Epithelial cell of prostate (primary cell): ENCODE measurements around the gene FCHSD1.

Experiments used
- DNase-seq: peaks from one replicate; pipeline ENCODE4 v3.0.0-alpha.2; 2011; ENCODE audit warnings: low read depth, low spot score
- H3K27ac ChIP-seq: fragments of 450-650 bp; 2 replicates; pipeline ENCODE4 v1.5.1; 2017; ENCODE audit warnings: mild to moderate bottlenecking

FCHSD1 gene

DNA sequence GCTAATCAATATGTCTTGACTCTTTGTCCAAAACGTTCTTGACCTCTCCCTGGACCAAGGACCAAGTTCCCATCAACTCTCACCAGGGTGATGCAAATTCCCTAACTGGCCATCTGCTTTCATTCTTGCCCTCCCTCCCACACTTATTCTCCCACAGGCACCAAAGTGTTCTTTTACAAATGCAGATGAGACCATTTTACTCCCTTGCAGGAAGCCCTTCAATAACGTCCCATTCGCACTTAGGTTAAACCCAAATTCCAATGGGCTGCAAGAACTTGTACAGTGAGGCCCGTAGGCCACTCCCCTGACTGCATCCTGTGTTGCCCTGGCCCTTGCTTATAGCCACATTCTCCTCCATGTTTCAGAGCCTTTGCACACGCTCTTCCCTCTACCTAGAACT is 23.5 kb upstream of the FCHSD1 start:
- DNase-seq: no peak
- no peak overlapping the region for H3K27ac ChIP-seq

- no peak overlapping the region for H3K27ac ChIP-seq
- DNase-seq: no peak
Observed at GRCh38 chr5:141672841-141673813, 21.9 kb upstream of the FCHSD1 start.

DNA sequence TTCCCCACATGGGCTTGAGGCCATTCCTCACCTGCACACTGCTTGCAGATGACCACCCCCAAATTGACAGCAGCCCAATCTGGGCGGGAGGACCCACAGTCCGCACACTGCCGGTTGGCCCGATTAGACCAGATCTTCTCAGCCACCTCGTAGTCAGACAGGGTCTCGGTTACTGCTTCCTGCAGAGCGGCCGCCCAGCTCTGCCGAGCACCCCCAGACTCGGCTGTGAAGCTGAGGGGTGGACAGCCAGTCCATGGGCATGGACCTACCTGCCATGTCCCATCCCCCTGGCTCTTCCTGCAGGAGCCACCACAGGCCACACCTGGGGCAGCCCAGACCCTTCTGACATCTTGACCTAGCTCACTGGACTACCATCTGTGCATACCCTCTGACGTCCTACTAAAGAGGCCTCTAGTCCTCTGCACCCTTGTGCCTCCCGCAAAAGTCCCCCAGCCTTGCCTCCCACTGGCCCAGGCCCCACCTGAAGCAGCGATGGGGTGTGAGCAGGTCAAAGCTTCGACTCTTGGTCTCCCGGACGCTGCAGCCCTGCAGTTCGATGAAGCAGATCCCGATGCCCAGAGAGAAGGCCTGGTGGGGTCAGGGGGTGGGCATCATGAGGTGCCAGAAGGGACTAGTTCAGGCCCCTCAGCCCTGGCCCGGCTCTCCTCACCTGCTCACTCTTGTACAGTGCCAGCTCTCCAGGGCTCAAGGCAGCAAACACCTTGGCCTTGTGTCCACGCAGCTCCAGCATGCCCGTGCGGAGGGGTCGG is 21.0 kb upstream of the FCHSD1 start:
- H3K27ac ChIP-seq: no peak overlapping the region
- no peak for DNase-seq

GRCh38 chr5:141669520-141669919 is 18.3 kb upstream of the FCHSD1 start:
- no peak for DNase-seq
- H3K27ac ChIP-seq: no peak overlapping the region

DNA sequence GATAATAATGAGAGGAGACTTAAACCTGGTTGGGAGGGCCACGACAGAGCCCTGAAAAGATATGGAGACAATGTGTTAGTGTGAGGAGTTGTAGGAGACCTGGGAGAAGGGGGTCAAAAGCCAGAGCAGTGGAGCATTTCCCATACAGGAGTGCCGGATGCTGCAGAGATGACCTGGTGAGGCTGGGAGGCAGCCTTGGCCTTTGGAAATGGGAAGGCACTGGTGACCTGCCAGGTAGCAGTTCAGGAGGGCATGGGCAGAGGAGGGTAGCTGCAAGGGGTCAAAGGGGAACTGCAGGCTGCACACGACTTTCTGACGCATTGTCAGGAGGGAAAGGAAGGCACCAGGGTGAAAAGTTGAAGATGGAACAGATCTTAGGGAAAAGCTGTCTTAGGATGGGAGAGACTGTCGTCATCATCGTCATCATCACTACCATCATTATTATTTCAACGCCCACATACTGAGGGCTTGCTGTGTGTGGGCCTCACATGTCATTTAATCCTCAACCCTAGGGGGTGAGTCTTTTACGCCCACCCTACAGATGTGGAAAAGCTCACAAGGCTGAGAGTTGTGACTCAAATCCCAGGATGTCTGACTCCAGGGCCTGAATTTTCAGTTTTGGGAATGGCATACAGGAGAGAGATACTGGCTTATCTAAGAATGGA is 17.5 kb upstream of the FCHSD1 start:
- H3K27ac ChIP-seq: no peak overlapping the region
- DNase-seq: no peak

GRCh38 chr5:141665995-141666940 is 15.1 kb upstream of the FCHSD1 start:
- H3K27ac ChIP-seq: no peak overlapping the region
- DNase-seq: no peak

DNA sequence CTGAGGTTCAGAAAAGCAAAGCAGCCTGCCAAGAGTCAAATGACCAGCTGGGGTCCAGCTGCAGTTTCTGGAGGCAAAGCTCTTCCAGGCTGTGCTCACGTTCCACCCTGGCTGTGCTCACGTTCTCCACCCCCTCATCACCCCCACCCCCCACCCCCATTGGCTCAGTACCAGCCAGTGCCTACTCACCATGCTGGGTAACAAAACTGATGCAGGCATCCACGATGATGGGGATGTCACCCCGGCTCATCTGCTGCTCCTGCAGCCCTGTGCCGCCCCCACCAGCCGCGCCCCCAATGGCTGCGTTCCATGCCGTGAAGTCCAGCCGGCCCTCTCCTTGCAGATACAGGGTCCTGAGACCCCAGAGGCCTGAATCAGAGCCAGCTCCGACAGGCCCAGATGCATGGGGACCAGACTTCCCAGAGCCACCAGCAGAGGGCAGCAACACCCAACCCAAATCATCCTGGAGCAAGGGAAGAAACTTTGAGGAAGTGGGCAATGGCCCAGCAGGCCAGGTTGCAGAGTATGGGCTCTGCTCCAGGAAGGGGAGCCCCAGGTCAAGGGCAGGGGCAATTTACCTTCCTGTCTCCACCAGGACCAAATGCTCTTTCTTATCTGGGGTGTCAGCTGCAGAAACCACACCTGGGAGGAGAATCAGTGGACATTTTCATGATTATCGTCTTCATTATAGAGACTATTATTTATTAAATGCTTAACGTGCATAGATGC is 13.7 kb upstream of the FCHSD1 start:
- no peak for DNase-seq
- no peak overlapping the region for H3K27ac ChIP-seq

- H3K27ac ChIP-seq: no peak overlapping the region
- DNase-seq: no peak
Observed at GRCh38 chr5:141663506-141663905, 12.3 kb upstream of the FCHSD1 start.

DNA sequence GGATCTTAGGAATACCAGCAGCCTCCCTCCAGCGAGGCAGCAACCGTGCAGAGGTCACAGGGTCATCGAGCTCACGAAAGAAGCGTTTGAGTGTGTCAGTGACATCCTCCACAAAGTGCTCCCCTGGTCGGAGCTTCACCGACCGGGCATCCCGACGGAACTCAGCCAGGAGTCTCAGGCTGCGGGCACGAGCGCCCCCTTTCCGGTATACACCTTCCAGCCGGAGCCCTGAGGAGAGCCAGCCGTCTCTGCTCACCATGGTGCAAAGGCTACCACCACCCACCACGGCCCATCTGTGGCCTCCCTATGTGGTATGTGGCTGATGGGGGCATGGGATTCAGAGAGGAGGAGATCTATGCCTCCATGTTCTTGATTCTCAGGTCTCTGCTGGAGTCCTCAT is 10.8 kb upstream of the FCHSD1 start:
- no peak overlapping the region for H3K27ac ChIP-seq
- DNase-seq: no peak

GRCh38 chr5:141657937-141658545 is 6.8 kb upstream of the FCHSD1 start:
- H3K27ac ChIP-seq: no peak overlapping the region
- DNase-seq: peak; percentile 53

DNA sequence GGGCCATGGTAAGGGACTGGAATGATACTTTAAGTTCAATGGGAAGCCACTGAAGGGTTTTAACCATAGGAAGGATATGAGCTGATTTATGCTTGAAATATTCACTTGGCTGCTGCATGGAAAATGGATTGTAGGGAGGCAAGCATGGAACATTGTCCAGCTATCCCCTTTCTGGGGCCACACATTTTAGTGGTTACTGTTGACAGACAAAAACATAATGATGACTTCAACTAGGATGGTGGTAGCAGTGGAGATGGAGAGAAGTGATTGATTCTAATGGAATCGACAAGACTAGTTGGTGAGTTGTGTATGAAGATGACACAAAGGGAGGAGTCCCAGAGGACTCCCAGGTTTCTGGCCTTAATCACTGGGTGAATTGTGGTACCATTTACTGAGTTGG is 6.2 kb upstream of the FCHSD1 start:
- DNase-seq: no peak
- H3K27ac ChIP-seq: no peak overlapping the region

GRCh38 chr5:141656396-141656795 is 5.2 kb upstream of the FCHSD1 start:
- DNase-seq: no peak
- H3K27ac ChIP-seq: no peak overlapping the region

GRCh38 chr5:141655020-141655419 is 3.8 kb upstream of the FCHSD1 start:
- no peak overlapping the region for H3K27ac ChIP-seq
- no peak for DNase-seq

- H3K27ac ChIP-seq: no peak overlapping the region
- no peak for DNase-seq
Observed at GRCh38 chr5:141654298-141654697, 3.1 kb upstream of the FCHSD1 start.

GRCh38 chr5:141651728-141652105 is 499 bp upstream of the FCHSD1 start:
- DNase-seq: no peak

DNA sequence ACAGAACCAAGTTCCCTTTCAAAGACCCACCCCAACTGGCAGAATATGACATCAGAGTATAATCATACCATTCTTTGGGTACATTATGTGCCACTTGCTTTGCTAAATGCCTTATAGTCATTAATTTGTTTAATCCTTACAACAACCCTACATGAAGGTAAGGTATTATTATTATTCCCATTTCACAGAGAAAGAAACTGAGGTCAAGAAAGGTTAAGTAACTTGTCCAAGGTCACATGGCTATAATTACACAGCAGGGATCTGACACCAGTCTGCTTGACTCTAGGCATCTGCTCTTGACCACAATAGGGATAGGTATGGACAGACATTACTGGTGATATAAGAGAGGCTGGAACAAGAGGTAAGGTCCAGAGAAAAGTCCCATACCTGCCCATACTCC is 1.2 kb downstream of the FCHSD1 start:
- no peak overlapping the region for H3K27ac ChIP-seq
- DNase-seq: no peak

More at GRCh38 chr5:141651728-141652105, 499 bp upstream of the FCHSD1 start:
- H3K27ac ChIP-seq: peak overlapping the region; percentile 1

GRCh38 chr5:141649056-141649688 is 2.0 kb downstream of the FCHSD1 start:
- no peak for DNase-seq
- no peak overlapping the region for H3K27ac ChIP-seq

DNA sequence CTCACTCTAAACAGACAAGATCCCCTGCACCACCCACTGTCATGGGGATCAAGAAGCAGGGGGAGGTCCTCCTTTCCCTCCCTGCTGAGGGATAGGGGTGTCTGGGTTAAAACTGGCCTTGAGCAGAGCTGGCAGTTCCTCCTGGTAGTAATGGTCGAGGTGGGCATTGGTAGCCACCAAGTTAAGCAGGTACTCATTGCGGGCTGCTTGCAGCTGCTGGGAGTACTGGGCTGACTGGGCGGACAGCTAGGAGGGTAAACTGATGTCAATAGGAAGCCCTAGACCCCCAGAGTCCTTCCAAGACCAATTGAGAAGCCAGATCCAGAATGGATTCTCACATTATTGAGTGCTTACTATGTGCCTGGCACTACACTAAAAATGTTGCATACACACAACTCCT is 3.4 kb downstream of the FCHSD1 start:
- DNase-seq: no peak

More for the DNA sequence above, 3.4 kb downstream of the FCHSD1 start:
- no peak overlapping the region for H3K27ac ChIP-seq
